GM08714 (cell line): ENCODE results near the gene LRRC51.
"Not testable (repeated sequence)": the region's sequence is repeated elsewhere in the genome, so short reads cannot be mapped to it uniquely, and the experiment has no call there.

Experiments used
- H3K4me3 ChIP-seq: fragments of 200-500 bp; sonication (Bioruptor generic); 2 replicates; pipeline ENCODE4 v1.5.1; 2014; ENCODE audit warnings: mild to moderate bottlenecking, low read length, inconsistent platforms
- ZNF274 ChIP-seq: IDR thresholded peaks from 2 replicates; pipeline ENCODE4 v1.6.1; 2012; ENCODE audit warnings: mild to moderate bottlenecking, low read depth, low read length

LRRC51 gene

GRCh38 chr11:72135891-72136683 lies 55.4 kb downstream of the LRRC51 start:
- H3K4me3 ChIP-seq, result no peak overlapping the region
- no peak for TF ChIP-seq ZNF274

DNA sequence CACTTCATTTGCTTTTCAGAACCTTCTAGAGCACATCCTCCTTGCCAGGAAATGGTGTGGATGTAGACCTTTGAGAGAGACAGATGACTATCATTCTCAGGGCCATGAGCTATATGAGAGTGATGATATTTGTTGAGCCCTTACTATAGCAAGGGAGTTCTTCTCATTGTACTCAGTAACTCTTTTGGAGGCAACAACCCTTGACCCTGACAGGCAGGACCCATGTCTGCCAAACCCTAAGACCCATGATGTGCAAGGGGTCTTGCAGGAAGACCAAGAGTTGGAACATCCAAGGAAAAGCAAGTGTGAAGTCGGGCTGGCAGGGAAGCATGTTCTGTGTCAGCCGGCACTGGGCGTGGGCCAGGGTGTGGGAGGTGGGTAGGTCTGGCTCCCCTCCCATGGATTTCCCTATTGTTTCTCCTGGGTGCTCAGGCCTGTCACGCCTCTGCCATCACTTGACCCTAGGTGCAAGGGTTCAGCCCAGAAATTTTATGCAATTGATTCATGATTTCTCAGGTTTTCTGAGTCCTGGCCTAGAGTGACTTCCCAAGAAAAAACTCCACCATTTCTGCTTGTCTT lies 56.1 kb downstream of the LRRC51 start:
- H3K4me3 ChIP-seq, result no peak overlapping the region
- TF ChIP-seq ZNF274, result no peak

GRCh38 chr11:72138821-72139390 lies 58.3 kb downstream of the LRRC51 start:
- TF ChIP-seq ZNF274, result no peak
- no peak overlapping the region for H3K4me3 ChIP-seq

DNA sequence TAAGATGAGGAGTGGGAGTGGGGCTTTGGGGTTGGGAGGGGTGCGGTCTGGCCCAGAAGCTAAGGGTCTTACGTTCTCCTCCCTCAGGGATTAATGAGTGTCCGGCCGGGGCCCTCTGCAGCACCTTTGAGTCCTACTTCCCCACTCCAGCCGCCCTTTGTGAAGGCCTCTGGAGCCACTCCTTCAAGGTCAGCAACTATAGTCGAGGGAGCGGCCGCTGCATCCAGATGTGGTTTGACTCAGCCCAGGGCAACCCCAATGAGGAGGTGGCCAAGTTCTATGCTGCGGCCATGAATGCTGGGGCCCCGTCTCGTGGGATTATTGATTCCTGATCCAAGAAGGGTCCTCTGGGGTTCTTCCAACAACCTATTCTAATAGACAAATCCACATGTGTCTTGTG lies 58.9 kb downstream of the LRRC51 start:
- no peak for TF ChIP-seq ZNF274

GRCh38 chr11:72140661-72141060 lies 60.0 kb downstream of the LRRC51 start:
- no peak for TF ChIP-seq ZNF274

More for the DNA sequence above, 58.9 kb downstream of the LRRC51 start:
- H3K4me3 ChIP-seq, result no peak overlapping the region

GRCh38 chr11:72141066-72141465 lies 60.4 kb downstream of the LRRC51 start:
- TF ChIP-seq ZNF274, result no peak

More at GRCh38 chr11:72140661-72141060, 60.0 kb downstream of the LRRC51 start:
- no peak overlapping the region for H3K4me3 ChIP-seq

DNA sequence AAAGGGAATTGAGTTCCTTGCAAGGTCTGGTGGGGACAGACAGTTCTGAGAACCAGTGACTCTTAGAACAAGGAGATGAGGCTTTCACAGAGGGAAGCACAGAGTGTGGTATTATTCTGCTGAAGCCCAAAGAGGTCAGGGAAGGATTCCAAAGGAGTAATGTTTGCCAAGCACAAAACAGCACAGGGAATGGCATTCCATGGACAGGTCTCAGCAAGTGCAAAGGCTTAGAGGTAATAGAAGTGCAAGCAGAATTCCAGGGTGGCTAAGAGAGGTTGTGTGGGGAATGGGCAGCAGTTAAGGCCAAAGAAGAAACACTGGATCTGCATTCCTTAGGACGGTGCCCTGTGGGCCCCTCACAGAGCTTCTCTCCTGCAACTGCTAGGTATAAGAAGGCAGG lies 61.4 kb downstream of the LRRC51 start:
- not testable (repeated sequence) for H3K4me3 ChIP-seq

More at GRCh38 chr11:72141066-72141465, 60.4 kb downstream of the LRRC51 start:
- no peak overlapping the region for H3K4me3 ChIP-seq

GRCh38 chr11:72142543-72142942 lies 61.9 kb downstream of the LRRC51 start:
- not testable (repeated sequence) for H3K4me3 ChIP-seq

DNA sequence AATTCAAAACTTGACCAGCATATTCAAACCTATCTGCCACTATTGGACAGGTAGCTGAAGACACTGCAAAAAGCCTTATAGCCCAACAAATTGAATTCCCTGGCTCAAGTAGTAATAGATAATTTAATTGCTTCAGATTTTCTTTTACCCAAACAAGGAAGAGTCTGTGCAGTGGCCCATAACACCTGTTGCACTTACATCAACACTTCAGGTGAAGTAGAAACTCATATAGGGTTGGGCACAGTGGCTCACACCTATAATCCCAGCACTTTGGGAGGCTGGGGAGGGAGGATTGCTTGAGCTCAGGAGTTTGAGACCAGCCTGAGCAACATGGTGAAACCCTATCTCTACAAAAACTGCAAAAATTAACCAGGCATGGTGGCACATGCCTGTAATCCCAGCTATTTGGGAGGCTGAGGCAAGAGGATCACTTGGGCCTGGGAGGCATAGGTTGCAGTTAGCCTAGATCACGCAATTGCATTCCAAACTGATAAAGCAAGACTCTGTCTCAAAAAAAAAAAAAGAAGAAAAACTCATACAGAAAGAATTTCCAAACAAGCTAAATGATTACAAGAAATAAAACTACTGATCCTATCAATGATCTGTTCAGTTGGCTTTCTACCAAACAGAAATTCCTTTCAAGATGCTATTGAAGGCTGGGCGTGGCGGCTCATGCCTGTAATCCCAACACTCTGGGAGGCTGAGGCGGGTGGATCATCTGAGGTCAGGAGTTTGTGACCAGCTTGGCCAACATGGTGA lies 64.3 kb downstream of the LRRC51 start:
- TF ChIP-seq ZNF274, result no peak

More for the DNA sequence above, 64.3 kb downstream of the LRRC51 start:
- no peak overlapping the region for H3K4me3 ChIP-seq
